ENCODE measurements around the gene NSMF.

Gene NSMF, protein sequence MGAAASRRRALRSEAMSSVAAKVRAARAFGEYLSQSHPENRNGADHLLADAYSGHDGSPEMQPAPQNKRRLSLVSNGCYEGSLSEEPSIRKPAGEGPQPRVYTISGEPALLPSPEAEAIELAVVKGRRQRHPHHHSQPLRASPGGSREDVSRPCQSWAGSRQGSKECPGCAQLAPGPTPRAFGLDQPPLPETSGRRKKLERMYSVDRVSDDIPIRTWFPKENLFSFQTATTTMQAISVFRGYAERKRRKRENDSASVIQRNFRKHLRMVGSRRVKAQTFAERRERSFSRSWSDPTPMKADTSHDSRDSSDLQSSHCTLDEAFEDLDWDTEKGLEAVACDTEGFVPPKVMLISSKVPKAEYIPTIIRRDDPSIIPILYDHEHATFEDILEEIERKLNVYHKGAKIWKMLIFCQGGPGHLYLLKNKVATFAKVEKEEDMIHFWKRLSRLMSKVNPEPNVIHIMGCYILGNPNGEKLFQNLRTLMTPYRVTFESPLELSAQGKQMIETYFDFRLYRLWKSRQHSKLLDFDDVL

DNA sequence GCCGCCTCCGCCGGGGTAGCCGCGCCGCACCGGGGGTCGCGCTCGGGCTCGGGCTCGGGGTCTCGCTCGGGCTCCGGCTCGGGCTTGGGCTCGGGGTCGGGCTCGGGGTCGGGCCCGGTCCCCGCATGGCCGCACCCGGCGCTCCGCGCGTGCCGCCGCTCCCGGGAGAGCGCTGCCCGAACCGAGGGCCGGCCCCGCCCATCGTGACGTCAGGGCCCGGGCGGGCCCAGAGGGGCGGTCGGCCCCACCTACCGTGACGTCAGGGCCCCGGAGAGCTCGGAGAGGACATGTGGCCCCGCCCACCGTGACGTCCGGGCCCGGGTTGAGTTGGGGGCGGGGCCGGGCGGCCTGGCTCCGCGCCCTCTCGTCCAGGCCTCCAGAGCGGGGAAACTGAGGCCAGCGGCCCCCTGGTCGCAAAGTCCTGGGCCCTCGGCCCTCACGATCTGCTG is at the start of gene NSMF:
Gene NSMF (minus strand): TSS at position 183 of the 449 bp plus-strand sequence. CDS start 232 bp downstream, outside the sequence.
- DNase-seq (ENCODE audit: low spot score) = peak; percentile 97

DNA sequence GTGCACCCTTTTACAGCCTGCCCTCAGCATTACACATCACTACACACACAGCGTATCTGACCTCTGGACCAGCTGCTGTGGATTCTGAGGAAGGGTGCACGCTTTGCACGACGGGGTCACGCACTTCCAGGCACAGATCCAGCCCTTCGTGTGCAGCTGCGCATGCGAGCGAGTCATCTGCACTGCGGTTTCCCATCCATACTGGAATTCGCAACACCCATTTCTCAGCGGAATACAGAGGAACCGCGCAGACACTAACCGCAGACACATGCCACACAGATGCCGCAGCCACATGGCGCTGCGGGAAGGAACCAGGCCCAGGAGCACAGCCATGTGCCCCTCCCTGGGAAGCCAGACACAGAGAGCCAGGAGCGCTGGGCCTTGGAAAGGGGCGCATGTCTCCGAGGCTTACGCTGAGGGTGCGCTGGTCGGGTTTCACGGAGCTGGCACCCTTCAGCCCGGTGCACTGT is 47.6 kb upstream of the NSMF start:
- no peak for DNase-seq (ENCODE audit: low spot score)

DNA sequence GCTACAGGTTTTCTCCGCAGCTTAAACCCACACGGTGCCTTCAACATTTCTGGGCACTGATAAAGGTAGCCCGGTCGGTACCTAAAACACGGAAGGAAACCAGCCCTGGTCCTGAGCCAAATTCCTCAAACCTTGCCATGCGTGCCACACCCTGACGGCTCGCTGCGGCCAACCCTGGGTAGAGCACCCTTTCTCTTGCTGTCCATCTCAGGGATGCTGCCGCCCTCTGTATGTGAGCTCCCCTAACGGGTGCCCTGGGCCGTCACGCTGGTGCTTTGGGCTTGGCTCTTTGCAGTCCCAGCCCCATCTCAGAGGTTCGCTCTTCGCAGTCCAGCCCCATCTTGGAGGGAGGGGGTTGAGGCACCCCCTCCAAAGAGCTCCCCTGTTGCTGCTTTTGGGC is 47.1 kb upstream of the NSMF start:
- DNase-seq (ENCODE audit: low spot score) = no peak

DNA sequence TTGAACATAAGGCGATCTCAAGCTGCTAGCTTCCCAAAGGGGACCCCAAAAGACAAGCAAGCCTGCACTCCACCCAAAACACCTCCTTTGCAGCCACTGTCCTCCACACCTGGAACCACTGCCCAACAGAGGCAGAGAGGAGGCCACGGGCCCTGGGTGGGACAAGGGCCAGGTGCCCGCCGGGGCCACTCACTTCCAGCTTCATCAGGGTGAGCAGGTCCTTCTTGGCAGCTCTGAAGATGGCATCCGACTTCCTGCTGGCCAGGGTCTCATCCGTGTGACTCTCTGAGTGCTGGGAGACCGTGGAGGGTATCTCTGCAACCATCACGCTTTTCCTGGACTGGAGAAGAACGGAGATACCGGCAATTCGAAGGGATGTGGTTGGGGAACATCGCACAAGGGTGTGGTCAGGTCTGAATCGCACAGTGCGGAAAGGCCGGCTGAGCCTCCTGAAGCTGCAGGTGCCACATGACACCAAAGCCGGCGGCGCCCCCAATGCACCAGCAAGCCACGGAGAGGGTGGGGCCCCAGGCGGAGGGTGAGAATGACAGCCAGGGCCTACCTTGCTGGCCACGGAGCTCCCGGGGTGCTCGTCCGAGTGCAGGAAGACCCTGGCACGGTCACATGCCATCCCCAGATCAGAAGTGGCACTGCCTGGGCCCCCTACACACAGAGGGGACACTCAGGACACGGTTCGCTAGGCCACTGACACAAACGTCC is 46.4 kb upstream of the NSMF start:
- no peak for DNase-seq (ENCODE audit: low spot score)

DNA sequence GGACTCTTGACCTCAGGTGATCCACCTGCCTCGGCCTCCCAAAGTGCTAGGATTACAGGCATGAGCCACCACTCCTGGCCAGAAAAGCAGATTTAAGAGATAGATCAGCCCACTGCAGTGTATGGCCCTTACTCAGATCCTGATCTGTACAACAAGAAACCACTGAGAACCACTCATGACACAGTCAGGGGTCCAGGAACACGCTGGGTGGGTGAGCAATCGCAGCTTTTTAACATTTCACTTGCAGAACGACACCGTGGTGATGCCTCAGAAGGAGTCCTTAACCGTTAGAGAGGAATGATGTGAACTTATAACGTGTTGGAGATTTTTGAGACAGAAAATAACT is 45.3 kb upstream of the NSMF start:
- DNase-seq (ENCODE audit: low spot score) = no peak

DNA sequence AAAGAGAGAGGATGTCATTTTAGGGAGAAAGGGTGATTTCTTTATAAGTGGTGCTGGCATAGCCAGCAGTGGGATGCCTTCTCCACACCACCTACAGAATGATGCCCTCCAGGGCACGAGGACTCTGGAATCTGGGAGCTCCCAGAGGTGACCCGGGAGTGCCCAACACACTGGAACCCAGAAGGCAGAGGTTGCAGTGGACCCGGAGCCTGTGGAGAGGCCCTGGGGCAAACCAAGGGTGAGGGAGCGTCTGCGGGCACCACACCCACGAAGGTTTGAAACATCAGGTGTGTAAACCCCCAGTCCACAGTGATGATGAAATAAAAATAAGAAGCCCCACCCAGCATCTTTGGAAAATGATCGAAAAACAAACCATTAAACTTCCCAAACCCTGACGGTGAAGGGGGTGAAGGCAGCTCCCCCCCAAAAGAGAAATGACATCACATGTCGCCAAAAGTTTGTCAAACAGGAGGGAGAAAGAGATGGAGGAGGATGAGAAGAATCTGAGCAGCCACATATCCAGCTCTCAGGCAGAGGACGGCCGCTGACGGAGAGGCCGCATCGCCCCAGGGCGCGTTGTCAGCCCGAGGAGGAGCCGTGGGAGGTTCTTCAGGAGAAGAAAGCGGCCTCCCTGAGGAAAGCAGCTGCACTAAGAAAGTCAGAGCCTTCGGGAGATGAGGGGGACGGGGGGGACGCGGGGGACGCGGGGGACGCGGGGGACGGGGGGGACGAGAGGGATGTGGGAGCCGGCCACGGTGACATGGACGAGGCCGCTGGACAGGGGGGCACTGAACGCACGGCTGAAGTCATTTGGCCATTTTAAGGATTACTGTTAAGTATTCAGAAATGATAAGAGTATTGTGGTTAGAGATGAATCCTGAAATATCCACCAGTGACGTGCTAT is 43.1 kb upstream of the NSMF start:
- no peak for DNase-seq (ENCODE audit: low spot score)

DNA sequence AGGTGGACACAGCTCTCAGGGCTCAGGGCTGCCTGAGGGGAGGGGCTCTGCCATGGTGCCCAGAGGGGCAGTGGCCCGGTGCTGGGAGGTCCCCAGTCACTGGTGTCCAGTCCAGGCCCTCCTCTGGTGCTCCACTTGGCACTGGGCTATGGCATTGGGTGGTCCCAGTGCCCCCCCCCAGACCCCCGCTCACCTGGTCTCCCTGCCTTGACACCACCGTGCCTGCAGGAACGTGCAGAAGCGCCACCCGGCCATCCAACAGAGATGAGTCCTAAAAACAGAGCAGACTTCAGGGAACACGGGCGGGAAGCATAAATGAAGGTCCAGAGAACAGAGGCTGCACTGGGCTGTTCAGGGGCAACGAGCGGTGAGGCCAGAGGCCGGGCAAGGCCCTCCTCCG is 42.3 kb upstream of the NSMF start:
- no peak for DNase-seq (ENCODE audit: low spot score)

DNA sequence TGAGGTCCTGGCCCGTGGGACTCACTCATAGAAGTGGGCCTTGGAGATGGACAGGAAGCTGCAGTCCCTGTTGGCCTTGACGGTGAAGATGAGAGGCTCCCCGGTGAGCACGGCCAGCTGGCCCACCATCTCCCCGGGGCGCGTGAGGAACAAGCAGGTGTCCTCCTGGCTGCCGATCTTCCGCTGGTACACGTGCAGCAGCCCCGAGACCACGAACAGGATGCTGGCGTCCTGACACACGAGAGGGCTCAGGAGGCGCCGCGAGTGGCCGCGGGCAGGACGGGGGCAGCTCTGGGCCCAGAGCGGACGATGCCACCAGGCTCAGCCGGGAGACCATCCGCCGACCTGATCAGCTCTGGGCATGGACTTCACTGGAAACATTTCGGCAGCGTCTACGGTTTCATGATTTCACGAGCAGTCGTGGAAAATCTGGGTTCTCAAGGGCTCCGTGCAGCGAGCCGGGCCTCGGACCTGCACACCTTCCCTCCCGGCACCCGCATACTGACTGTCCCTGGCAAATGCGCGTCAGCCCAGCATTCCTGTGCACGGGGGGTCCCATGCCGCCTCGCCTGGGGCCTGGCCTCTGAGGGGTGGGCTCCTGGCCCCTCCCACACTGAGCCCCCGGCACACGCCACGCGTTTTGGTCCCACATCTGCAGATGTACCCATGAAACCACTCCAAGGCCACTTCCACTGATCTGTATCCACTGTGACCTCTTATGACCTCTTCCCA is 41.7 kb upstream of the NSMF start:
- no peak for DNase-seq (ENCODE audit: low spot score)

DNA sequence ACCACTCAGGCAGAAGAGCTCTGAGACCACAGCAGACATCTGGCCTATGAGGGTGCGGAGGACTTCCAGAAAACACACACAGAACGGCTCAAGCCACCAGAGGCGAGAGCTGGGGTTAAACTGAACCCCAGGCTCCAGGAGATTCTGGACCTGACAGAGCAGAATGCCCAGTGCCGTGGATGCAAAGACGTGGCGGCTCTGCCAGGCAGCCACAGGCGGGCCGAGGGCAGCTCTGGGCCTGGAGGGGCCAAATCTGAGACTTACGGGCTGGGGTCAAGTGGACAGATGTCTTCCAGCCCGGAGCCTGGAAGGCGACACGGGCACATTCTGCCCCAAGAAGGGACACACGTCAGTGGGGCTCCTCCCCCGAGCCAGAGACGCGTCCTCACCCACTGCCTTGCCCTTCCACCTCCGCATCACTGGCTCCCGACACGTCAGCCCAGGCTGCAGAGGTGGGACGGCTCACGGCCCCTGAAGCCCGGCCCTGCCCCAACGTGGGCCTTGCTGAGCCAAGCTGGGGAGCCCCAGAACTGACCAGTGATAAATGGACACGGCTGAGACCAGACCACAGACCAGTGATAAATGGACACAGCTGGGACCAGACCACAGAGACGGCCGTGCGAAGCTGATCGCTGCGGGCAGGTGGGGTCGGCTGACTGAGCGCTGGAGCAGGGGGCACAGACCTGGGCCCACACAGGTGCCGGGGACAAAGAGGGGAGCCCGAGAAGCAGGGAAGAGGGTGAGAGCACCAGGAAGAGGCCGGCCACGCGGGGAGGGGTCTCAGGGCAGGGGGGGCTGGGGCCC is 40.9 kb upstream of the NSMF start:
- DNase-seq (ENCODE audit: low spot score) = no peak

DNA sequence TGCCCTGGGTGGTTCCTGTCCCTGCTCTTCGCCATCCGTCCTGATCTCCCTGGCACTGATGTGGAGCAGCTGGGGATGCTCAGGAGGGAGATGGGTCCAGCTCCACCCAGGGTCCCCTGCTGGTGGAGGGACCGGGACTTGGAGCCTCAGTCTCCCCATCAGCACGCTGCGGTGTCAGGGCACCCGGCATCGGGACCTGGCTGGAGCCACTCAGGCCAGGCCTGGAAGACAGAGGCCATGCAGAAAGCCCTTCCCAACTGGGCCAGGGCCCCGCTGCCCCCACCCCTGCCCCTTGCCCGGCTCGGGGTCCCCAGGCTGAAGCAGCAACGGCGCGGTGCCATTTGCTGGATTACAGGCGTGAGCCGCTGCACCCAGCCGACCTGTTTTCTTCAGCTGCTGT is 40.3 kb upstream of the NSMF start:
- DNase-seq (ENCODE audit: low spot score) = no peak

DNA sequence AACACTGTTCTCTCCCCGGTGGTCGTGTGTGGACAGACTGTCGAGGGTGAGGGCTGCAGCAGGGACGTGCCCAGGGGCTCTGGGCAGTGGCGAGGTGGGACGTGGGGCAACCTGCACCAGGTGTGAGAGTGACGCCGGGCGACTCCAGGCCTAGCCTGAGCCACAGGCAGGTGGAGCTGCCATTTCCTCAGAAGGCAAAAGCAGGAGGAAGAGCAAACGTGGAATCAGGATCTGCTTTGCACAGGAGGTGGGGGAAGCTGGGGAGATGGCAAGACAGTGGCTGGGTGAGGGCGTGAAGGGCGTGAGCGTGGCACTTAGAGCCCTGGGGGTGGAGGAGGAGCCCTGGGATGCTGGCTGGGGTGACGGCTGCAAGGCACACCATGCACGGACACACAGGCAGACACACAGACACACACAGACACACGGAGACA is 39.6 kb upstream of the NSMF start:
- no peak for DNase-seq (ENCODE audit: low spot score)

DNA sequence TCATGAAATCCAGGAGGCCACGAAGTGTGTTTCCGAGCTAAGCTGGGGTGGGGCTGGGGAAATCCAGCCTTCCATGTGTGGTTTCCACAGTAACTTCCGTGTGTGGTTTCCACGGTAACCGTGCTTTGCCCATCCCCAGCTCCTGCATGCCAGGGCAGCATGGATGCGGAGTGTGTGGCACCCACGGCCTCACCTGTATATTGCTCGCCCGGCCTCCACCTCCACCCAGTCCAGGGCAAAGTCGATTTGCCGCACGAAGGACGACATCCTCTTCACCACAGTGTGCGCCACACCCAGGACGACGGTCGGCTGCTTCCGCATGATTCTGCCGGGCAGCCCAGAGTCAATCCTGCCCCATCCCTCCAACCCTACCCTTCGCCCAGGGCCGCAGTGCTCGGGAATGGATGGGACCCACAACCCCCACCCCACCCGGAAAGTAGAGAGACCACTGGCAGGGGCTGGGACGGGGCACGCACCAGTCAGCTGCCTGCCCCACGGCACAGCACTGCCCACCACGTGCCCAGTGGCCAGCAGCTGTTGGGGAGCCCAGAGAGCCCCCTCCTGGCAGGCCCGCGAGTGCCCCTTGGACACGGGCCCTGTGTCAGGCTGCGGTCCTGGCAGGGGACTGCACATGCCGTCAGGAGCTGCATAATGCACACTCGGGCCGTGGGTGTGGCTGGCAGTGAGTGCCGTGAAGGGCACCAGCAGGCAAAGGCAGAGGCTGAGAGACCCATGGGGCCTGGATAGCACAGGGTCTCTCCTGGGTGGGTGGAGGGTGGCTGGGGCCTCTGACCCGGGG is 39.0 kb upstream of the NSMF start:
- no peak for DNase-seq (ENCODE audit: low spot score)

DNA sequence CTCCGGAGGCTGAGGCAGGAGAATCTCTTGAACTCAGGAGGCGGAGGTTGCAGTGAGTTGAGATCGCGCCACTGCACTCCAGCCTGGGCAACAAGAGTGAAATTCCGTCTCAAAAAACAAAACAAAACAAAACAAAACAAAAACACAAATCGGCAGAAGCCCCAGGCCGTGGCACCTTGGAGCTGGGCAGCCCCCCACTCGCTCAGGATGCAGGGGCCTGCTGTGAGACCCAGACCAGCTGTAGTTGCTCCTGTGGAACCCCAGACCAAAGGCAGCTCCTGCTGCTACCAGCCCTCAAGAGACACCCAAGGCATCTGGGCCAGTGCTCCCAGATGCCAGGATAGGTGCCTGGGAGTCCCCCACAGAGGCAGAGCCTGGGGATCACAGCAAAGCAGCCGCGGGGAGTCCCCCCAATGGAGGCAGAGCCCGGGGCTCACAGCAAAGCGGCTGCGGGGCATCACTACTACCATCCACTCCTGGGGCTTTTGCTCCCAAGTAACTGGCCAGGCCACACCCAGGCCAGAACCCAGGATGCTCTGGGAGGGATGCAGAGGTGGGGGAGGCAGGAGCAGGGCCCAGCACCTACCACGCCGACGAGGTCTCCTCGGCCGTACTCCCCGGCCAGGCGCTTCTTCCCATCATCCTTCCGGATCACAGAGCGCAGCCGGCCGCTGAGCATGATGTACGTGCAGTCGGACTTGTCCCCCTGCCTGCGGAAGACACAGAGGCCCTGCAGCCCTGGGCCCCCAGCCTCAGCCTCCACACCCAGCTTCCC is 37.7 kb upstream of the NSMF start:
- DNase-seq (ENCODE audit: low spot score) = no peak

DNA sequence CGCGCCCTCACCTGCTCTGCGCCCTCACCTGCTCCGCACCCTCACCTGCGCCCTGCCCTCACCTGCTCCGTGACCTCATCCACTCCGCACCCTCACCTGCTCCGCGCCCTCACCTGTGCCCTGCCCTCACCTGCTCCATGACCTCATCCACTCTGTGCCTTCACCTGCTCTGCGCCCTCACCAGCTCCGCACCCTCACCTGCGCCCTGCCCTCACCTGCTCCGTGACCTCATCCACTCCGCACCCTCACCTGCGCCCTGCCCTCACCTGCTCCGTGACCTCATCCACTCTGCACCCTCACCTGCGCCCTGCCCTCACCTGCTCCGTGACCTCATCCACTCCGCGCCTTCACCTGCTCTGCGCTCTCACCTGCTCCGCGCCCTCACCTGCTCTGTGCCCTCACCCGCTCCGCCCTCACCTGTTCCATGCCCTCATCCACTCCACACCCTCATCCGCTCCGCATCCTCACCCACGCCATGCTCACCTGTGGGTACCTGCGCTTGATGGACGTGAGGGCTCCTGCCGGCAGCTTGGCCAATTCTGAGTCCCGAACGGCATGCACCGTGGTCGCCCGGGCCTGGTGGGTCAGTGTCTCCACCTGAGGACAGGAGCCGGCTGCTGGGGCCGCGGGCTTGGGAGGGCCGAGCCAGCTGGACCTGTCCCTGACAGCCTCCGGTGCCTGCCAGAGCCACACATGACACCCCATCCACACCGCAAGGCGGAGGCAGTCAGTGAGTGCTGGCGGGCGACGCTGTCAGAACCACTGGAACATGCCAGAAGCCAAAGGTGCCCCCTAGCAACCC is 35.6 kb upstream of the NSMF start:
- DNase-seq (ENCODE audit: low spot score) = no peak

DNA sequence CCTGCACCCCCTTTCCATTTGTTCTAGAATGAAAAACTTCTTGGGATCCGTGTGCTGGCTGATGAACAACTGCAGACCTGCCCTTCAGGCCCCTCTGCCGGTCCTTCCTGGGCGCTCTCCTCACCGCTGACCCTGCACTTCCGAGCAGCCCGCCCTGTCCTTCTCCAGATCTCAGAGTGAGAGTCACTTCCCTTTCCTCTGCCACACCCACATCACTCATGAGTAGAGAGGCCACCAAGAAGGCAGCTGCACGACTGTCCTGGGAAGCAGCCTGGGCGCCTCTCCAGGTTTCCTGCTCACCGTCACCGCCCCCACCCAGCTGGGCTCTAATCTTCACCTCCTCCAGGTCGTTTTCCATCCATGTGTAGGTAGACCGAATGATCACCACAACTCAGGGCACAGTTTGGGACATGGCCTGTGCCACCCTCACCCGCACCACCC is 35.0 kb upstream of the NSMF start:
- DNase-seq (ENCODE audit: low spot score) = no peak

DNA sequence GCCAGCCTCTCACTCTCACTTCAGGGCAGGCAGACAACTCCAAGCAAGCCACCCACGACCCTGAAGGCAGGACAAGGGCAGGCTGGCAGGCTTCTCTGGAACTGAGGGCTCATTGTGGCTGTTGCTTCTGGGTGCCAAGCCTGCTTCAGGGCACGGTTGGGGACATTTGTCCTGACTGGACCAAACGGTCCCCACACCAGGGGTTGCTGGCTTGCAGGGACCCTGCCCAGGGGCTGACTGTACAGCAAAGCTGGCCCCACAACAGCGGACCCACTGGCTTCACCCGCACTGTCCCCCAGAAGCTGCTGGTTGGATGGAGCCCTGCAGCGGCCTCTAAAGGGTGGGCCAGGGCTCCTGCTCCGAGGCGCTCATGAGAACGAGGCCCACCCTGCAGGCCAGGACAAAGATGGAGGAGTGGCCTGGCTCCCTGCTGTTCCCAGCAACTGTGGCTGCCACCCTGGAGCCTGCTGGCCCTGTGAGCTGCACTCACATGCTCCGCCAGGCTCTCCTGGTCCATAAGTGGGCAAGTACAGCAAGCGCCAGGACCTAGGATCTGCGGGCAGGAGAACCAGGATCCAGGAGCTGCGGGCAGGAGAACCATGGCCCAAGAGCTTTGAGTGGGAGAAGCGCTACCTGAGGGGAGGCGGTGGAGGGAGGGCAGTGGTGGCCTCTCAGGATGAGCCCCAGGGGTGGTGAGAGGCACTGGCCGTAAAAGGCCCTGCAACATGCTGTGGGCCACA is 34.4 kb upstream of the NSMF start:
- no peak for DNase-seq (ENCODE audit: low spot score)
